ENCODE measurements around the gene RAB7B.

- TF ChIP-seq EZH2 (IDR thresholded peaks at IDR 0.05; ENCODE audit: insufficient read depth, low read length) (no peak), CTCF (IDR thresholded peaks at IDR 0.05; ENCODE audit: insufficient read depth, low read depth, low read length) (no peak)
Measured at GRCh38 chr1:205971082-205971481, 32.1 kb downstream of the RAB7B start.

Data from astrocyte (in vitro differentiated cells and primary cell).